Measurements from ENCODE around the gene RFK.
"Not testable (repeated sequence)": the region's sequence is repeated elsewhere in the genome, so short reads cannot be mapped to it uniquely, and the experiment has no call there.

RFK gene

GRCh38 chr9:76365028-76365427, 29.2 kb downstream of the RFK start:
- in situ Hi-C loops (cut with MboI; ENCODE audit: low pct_unique_long_range_greater_than_20kb, low sequenced_read_pairs, unreplicated experiment) = no loop called here

GRCh38 chr9:76363032-76363395, 31.2 kb downstream of the RFK start:
- TF ChIP-seq CTCF (IDR thresholded peaks at IDR 0.05; ENCODE audit: extremely low read depth, insufficient read depth, missing control alignments) = no peak
- DNase-seq (ENCODE audit: low spot score) = no peak
- in situ Hi-C loops (cut with MboI; ENCODE audit: low pct_unique_long_range_greater_than_20kb, low sequenced_read_pairs, unreplicated experiment) = no loop called here

More at GRCh38 chr9:76365028-76365427, 29.2 kb downstream of the RFK start:
- TF ChIP-seq CTCF (IDR thresholded peaks at IDR 0.05; ENCODE audit: extremely low read depth, insufficient read depth, missing control alignments) = no peak
- no peak for DNase-seq (ENCODE audit: low spot score)

- DNase-seq (ENCODE audit: low spot score); in situ Hi-C loops (cut with MboI; ENCODE audit: low pct_unique_long_range_greater_than_20kb, low sequenced_read_pairs, unreplicated experiment): not testable (repeated sequence)
Measured at GRCh38 chr9:76362332-76363031, 31.7 kb downstream of the RFK start.

GRCh38 chr9:76359766-76360165, 34.5 kb downstream of the RFK start:
- DNase-seq (ENCODE audit: low spot score) = no peak
- no peak for TF ChIP-seq CTCF (IDR thresholded peaks at IDR 0.05; ENCODE audit: extremely low read depth, insufficient read depth, missing control alignments)
- in situ Hi-C loops (cut with MboI; ENCODE audit: low pct_unique_long_range_greater_than_20kb, low sequenced_read_pairs, unreplicated experiment) = no loop called here

- in situ Hi-C loops (cut with MboI; ENCODE audit: low pct_unique_long_range_greater_than_20kb, low sequenced_read_pairs, unreplicated experiment) = no loop called here
- no peak for DNase-seq (ENCODE audit: low spot score)
- no peak for TF ChIP-seq CTCF (IDR thresholded peaks at IDR 0.05; ENCODE audit: extremely low read depth, insufficient read depth, missing control alignments)
Measured at GRCh38 chr9:76359365-76359764, 34.9 kb downstream of the RFK start.

GRCh38 chr9:76358628-76359280, 35.5 kb downstream of the RFK start:
- in situ Hi-C loops (cut with MboI; ENCODE audit: low pct_unique_long_range_greater_than_20kb, low sequenced_read_pairs, unreplicated experiment) = no loop called here
- no peak for DNase-seq (ENCODE audit: low spot score)
- no peak for TF ChIP-seq CTCF (IDR thresholded peaks at IDR 0.05; ENCODE audit: extremely low read depth, insufficient read depth, missing control alignments)

- in situ Hi-C loops (cut with MboI; ENCODE audit: low pct_unique_long_range_greater_than_20kb, low sequenced_read_pairs, unreplicated experiment) = no loop called here
- DNase-seq (ENCODE audit: low spot score) = no peak
- no peak for TF ChIP-seq CTCF (IDR thresholded peaks at IDR 0.05; ENCODE audit: extremely low read depth, insufficient read depth, missing control alignments)
Measured at GRCh38 chr9:76357555-76357954, 36.7 kb downstream of the RFK start.
